Globus pallidus (tissue), 1 donor: ENCODE data around the gene PNKD.
"Not testable (repeated sequence)": the region's sequence is repeated elsewhere in the genome, so short reads cannot be mapped to it uniquely, and the experiment has no call there.

Source experiments
- DNase-seq: peaks from one replicate; pipeline ENCODE4 v3.0.0-alpha.2; 2015; ENCODE audit warnings: low spot score

The PNKD gene

GRCh38 chr2:218273214-218273907 is 3.0 kb downstream of the PNKD start:
- not testable (repeated sequence) for DNase-seq

- no peak for DNase-seq
These were observed 3.6 kb downstream of the PNKD start for GRCh38 chr2:218273908-218274249.

GRCh38 chr2:218274586-218274985 is 4.3 kb downstream of the PNKD start:
- DNase-seq: no peak

- no peak for DNase-seq
These were observed 5.2 kb downstream of the PNKD start for GRCh38 chr2:218275371-218276072.

- DNase-seq: no peak
These were observed 6.9 kb downstream of the PNKD start for GRCh38 chr2:218276986-218277755.

- no peak for DNase-seq
These were observed 7.6 kb downstream of the PNKD start for GRCh38 chr2:218277921-218278320.

- DNase-seq: no peak
These were observed 8.4 kb downstream of the PNKD start for GRCh38 chr2:218278531-218279360.

- DNase-seq: no peak
These were observed 10.0 kb downstream of the PNKD start for GRCh38 chr2:218280260-218280870.

GRCh38 chr2:218281449-218281848 is 11.1 kb downstream of the PNKD start:
- DNase-seq: no peak

- peak; percentile 69 for DNase-seq
These were observed 12.1 kb downstream of the PNKD start for GRCh38 chr2:218282173-218282991.

- no peak for DNase-seq
These were observed 13.9 kb downstream of the PNKD start for GRCh38 chr2:218284106-218284811.

- peak; percentile 67 for DNase-seq
These were observed 15.3 kb downstream of the PNKD start for GRCh38 chr2:218285604-218286003.

- peak; percentile 92 for DNase-seq
These were observed 16.5 kb downstream of the PNKD start for GRCh38 chr2:218286570-218287459.

- no peak for DNase-seq
These were observed 19.5 kb downstream of the PNKD start for GRCh38 chr2:218289639-218290315.

- no peak for DNase-seq
These were observed 20.3 kb downstream of the PNKD start for GRCh38 chr2:218290316-218291261.

- DNase-seq: no peak
These were observed 21.2 kb downstream of the PNKD start for GRCh38 chr2:218291318-218292047.
